ENCODE measurements around the gene PTPRN2. TPM values are rescaled to one million over a fixed set of nuclear protein-coding genes. Genes with fewer than 3 reads are reported as not detected.

The PTPRN2 gene
- total and polyA plus RNA-seq, 9 of the 15 experiments (the other 6 are each of a cell fraction or from before 2014, with no cell fraction given), result not detected

DNA sequence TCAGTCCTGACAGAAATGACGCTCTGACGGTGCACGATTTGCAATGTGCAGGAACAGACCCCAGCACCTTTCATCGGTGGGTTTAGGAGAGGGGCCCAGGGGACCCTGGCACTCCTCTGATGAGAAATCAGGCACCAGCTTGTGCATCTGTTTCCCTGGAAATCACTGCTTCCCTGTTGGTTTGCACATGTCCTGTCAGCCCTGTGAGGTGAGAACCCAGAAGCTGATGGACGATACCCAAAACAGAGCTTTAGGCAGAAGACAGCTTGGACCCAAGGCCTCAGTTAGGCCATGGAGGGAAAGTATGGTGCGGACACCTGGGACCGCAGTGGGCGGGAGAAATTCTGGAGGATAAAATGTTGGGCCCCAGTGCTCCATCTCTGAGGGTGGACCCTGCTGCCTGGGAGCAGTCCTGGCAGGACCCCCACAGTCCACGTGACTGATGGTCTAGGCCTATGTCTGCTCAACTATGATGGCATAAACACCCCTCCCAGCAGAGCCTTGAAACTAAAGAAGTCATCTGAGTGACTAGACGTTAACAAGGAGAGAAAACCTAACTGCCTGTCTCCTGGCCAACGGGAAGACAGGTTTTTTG is 242.8 kb downstream of the PTPRN2 start:
- ATAC-seq, result no peak
- intact Hi-C loops (cut with micrococcal nuclease), result no loop called here

More for the DNA sequence above, 242.8 kb downstream of the PTPRN2 start:
- H3K36me3 ChIP-seq (ENCODE audit: control insufficient read depth, insufficient read depth, low read length), result no peaks in the 10 kb centered on the region
- FAIRE-seq, result no peak
- no peak overlapping the region for H3K4me2 ChIP-seq (ENCODE audit: insufficient read depth, low read length)
- no peak overlapping the region for H3K9ac ChIP-seq (ENCODE audit: insufficient read depth in 1 of 2, low read depth in 2 of 2, low read length in 2 of 2)
- TF ChIP-seq TCF3 (CRISPR knock-in tag; IDR thresholded peaks at IDR 0.05) (no peak), TEAD4 (IDR thresholded peaks at IDR 0.05; ENCODE audit: low read length) (no peak), TEAD4 (CRISPR knock-in tag; IDR thresholded peaks at IDR 0.05; ENCODE audit: borderline replicate concordance) (no peak), LARP7 (IDR thresholded peaks at IDR 0.05) (no peak), ZNF717 (CRISPR knock-in tag; IDR thresholded peaks at IDR 0.05) (no peak), ESRRB (CRISPR knock-in tag; IDR thresholded peaks at IDR 0.05; ENCODE audit: borderline replicate concordance) (no peak), MEIS2 (IDR thresholded peaks at IDR 0.05; ENCODE audit: partially characterized antibody) (no peak), DIDO1 (tag; IDR thresholded peaks at IDR 0.05; ENCODE audit: low read depth) (no peak)
- TF ChIP-seq, protein P1, sequence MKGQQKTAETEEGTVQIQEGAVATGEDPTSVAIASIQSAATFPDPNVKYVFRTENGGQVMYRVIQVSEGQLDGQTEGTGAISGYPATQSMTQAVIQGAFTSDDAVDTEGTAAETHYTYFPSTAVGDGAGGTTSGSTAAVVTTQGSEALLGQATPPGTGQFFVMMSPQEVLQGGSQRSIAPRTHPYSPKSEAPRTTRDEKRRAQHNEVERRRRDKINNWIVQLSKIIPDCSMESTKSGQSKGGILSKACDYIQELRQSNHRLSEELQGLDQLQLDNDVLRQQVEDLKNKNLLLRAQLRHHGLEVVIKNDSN (CRISPR knock-in tag; IDR thresholded peaks at IDR 0.05), result no peak
- TF ChIP-seq, protein P2, sequence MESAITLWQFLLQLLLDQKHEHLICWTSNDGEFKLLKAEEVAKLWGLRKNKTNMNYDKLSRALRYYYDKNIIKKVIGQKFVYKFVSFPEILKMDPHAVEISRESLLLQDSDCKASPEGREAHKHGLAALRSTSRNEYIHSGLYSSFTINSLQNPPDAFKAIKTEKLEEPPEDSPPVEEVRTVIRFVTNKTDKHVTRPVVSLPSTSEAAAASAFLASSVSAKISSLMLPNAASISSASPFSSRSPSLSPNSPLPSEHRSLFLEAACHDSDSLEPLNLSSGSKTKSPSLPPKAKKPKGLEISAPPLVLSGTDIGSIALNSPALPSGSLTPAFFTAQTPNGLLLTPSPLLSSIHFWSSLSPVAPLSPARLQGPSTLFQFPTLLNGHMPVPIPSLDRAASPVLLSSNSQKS (CRISPR knock-in tag; IDR thresholded peaks at IDR 0.05), result no peak
- TF ChIP-seq, protein P3, sequence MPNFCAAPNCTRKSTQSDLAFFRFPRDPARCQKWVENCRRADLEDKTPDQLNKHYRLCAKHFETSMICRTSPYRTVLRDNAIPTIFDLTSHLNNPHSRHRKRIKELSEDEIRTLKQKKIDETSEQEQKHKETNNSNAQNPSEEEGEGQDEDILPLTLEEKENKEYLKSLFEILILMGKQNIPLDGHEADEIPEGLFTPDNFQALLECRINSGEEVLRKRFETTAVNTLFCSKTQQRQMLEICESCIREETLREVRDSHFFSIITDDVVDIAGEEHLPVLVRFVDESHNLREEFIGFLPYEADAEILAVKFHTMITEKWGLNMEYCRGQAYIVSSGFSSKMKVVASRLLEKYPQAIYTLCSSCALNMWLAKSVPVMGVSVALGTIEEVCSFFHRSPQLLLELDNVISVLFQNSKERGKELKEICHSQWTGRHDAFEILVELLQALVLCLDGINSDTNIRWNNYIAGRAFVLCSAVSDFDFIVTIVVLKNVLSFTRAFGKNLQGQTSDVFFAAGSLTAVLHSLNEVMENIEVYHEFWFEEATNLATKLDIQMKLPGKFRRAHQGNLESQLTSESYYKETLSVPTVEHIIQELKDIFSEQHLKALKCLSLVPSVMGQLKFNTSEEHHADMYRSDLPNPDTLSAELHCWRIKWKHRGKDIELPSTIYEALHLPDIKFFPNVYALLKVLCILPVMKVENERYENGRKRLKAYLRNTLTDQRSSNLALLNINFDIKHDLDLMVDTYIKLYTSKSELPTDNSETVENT (CRISPR knock-in tag; IDR thresholded peaks at IDR 0.05), result no peak
- TF ChIP-seq, protein P4, sequence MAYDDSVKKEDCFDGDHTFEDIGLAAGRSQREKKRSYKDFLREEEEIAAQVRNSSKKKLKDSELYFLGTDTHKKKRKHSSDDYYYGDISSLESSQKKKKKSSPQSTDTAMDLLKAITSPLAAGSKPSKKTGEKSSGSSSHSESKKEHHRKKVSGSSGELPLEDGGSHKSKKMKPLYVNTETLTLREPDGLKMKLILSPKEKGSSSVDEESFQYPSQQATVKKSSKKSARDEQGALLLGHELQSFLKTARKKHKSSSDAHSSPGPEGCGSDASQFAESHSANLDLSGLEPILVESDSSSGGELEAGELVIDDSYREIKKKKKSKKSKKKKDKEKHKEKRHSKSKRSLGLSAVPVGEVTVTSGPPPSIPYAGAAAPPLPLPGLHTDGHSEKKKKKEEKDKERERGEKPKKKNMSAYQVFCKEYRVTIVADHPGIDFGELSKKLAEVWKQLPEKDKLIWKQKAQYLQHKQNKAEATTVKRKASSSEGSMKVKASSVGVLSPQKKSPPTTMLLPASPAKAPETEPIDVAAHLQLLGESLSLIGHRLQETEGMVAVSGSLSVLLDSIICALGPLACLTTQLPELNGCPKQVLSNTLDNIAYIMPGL (CRISPR knock-in tag; IDR thresholded peaks at IDR 0.05), result no peak
- TF ChIP-seq, protein P5, sequence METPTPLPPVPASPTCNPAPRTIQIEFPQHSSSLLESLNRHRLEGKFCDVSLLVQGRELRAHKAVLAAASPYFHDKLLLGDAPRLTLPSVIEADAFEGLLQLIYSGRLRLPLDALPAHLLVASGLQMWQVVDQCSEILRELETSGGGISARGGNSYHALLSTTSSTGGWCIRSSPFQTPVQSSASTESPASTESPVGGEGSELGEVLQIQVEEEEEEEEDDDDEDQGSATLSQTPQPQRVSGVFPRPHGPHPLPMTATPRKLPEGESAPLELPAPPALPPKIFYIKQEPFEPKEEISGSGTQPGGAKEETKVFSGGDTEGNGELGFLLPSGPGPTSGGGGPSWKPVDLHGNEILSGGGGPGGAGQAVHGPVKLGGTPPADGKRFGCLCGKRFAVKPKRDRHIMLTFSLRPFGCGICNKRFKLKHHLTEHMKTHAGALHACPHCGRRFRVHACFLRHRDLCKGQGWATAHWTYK (CRISPR knock-in tag; IDR thresholded peaks at IDR 0.05), result no peak
- H3K4me1 ChIP-seq (replicated peaks in 1 of 2; ENCODE audit: control insufficient read depth in 2 of 2, insufficient read depth in 2 of 2, low read length in 2 of 2), result no peaks in the 10 kb centered on the region
- ChIA-PET CTCF (ENCODE audit: low intra/inter-chr PET ratio) (no interaction called here), POLR2A (no interaction called here)
- BruUV-seq (replicated peaks), result no TSS peak
- H2AFZ ChIP-seq (ENCODE audit: low read depth, low read length), result no peak overlapping the region
- no peak overlapping the region for H3K4me3 ChIP-seq
- H3K27ac ChIP-seq (ENCODE audit: extremely low read depth, low read depth, low read length), result no peak overlapping the region
- H3K27me3 ChIP-seq (ENCODE audit: control insufficient read depth in 2 of 2, insufficient read depth in 2 of 2, low read length in 2 of 2), result no peaks in the 10 kb centered on the region; a peak in 1 of 5 replicates
- peaks cover 5% of the 10 kb centered on the region; the same call in 1 of the 2 replicates for H3K9me3 ChIP-seq (replicated peaks; ENCODE audit: control insufficient read depth, insufficient read depth, low read depth, low read length)
- H3K79me2 ChIP-seq (ENCODE audit: control insufficient read depth, insufficient read depth, low read length), result no peaks in the 10 kb centered on the region
- 1% methylated on average over 11 of the region's 11 CpGs for WGBS (ENCODE audit: insufficient coverage, low coverage, missing lambda C conversion rate)
- in situ Hi-C loops (cut with MboI), result no loop called here
- no peaks in the 10 kb centered on the region for H4K20me1 ChIP-seq (replicated peaks; ENCODE audit: control insufficient read depth, insufficient read depth, low read length)
- no peaks in the 10 kb centered on the region for H3K9me1 ChIP-seq (ENCODE audit: control insufficient read depth, insufficient read depth, low read length)
- no peak for DNase-seq (ENCODE audit: extremely low read depth in 1 of 4, low spot score in 3 of 4)
